GM06990 (cell line): ENCODE measurements around the gene ELAVL1.

Source experiments
- DNase-seq: peaks from one replicate; pipeline ENCODE4 v3.0.0-alpha.2; 2011; ENCODE audit not compliant: insufficient read length; ENCODE audit errors: extremely low read depth
- H3K27me3 ChIP-seq: replicated peaks from 2 replicates; pipeline ENCODE4 v1.6.0; 2011; ENCODE audit warnings: low read length; ENCODE audit not compliant: control insufficient read depth, insufficient read depth
- H3K36me3 ChIP-seq: 2 replicates; pipeline ENCODE4 v1.5.1; 2011; ENCODE audit warnings: low read length; ENCODE audit not compliant: control insufficient read depth, insufficient read depth
- H3K4me3 ChIP-seq: replicated peaks from 2 replicates; pipeline ENCODE4 v1.5.1; 2011; ENCODE audit warnings: low read depth, mild to moderate bottlenecking, control low read depth, low read length
- TF ChIP-seq, protein P1 (sequence below): IDR thresholded peaks from 2 replicates; pipeline ENCODE4 v1.5.1; 2011; ENCODE audit warnings: low read length, control low read depth, mild to moderate bottlenecking, inconsistent platforms; ENCODE audit not compliant: insufficient read depth, poor library complexity, severe bottlenecking

ELAVL1 gene

GRCh38 chr19:7979011-7979410 is 26.4 kb downstream of the ELAVL1 start:
- TF ChIP-seq, protein P1, sequence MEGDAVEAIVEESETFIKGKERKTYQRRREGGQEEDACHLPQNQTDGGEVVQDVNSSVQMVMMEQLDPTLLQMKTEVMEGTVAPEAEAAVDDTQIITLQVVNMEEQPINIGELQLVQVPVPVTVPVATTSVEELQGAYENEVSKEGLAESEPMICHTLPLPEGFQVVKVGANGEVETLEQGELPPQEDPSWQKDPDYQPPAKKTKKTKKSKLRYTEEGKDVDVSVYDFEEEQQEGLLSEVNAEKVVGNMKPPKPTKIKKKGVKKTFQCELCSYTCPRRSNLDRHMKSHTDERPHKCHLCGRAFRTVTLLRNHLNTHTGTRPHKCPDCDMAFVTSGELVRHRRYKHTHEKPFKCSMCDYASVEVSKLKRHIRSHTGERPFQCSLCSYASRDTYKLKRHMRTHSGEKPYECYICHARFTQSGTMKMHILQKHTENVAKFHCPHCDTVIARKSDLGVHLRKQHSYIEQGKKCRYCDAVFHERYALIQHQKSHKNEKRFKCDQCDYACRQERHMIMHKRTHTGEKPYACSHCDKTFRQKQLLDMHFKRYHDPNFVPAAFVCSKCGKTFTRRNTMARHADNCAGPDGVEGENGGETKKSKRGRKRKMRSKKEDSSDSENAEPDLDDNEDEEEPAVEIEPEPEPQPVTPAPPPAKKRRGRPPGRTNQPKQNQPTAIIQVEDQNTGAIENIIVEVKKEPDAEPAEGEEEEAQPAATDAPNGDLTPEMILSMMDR: no peak
- H3K36me3 ChIP-seq: peaks cover 52% of the 10 kb centered on the region
- DNase-seq: no peak
- no peaks in the 10 kb centered on the region for H3K27me3 ChIP-seq
- H3K4me3 ChIP-seq: no peak overlapping the region

DNA sequence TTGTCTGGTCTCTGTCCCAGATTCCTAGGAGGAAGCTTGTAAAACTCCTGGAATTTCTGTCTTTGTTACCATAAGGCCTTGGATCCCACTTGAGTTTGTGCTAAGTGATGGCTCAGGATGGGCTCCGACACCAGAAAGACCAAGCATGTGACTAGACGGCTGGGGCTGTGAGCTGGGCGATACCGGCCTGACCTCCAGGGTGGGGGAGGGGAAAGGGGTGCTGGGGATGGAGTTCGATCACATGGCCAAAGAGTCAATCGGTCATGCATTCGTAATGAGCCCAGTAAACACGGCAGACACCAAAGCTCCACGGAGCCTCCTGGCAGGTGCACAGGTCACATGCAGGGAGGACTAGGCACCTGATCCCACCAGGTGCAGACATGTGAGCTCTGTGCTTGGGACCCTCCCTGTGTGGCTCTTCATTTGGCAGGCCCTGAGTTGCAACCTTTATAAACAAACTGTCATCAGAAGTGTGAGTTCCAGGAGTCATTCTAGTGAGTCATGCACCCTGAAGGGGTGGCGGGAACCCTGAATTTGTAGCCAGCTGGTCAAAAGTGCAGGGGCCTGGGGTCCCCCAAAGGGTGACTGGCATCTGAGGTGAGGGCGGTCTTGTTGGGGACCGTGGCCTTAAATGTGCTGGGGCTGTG is 27.1 kb downstream of the ELAVL1 start:
- H3K36me3 ChIP-seq: peaks cover 50% of the 10 kb centered on the region
- DNase-seq: no peak
- TF ChIP-seq, protein P1: no peak
- H3K27me3 ChIP-seq: no peaks in the 10 kb centered on the region
- H3K4me3 ChIP-seq: no peak overlapping the region

GRCh38 chr19:7977723-7978040 is 27.8 kb downstream of the ELAVL1 start:
- H3K27me3 ChIP-seq: no peaks in the 10 kb centered on the region
- peaks cover 47% of the 10 kb centered on the region for H3K36me3 ChIP-seq
- DNase-seq: no peak
- TF ChIP-seq, protein P1: no peak
- no peak overlapping the region for H3K4me3 ChIP-seq

- H3K36me3 ChIP-seq: peaks cover 46% of the 10 kb centered on the region
- H3K27me3 ChIP-seq: no peaks in the 10 kb centered on the region
- TF ChIP-seq, protein P1: no peak
- no peak for DNase-seq
- no peak overlapping the region for H3K4me3 ChIP-seq
These were observed 28.3 kb downstream of the ELAVL1 start for GRCh38 chr19:7977021-7977722.

DNA sequence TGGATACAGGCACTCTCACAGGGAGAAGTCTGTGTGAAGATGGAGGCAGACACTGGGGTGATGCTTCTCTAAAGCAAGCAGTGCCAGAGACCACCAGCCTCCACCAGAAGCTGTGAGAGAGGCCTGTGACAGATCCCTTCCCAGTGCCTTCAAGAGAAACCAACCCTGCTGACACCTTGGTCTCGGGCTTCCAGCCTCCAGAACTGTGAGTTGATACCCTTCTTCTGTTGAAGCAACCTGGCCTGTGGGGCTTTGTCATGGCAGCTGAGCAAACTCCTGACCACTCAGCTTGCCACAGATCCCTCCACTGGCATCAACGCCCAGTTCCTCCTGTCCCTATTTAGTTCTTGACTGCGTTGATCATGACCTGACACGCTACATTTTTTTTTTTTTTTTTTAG is 29.0 kb downstream of the ELAVL1 start:
- no peak overlapping the region for H3K4me3 ChIP-seq
- peaks cover 45% of the 10 kb centered on the region for H3K36me3 ChIP-seq
- TF ChIP-seq, protein P1: no peak
- H3K27me3 ChIP-seq: no peaks in the 10 kb centered on the region
- DNase-seq: no peak

GRCh38 chr19:7975037-7975436 is 30.4 kb downstream of the ELAVL1 start:
- H3K4me3 ChIP-seq: no peak overlapping the region
- TF ChIP-seq, protein P1: no peak
- H3K36me3 ChIP-seq: peaks cover 37% of the 10 kb centered on the region
- no peak for DNase-seq
- no peaks in the 10 kb centered on the region for H3K27me3 ChIP-seq
